OCI-LY1 (cell line): ENCODE results near the gene TPST2.

ENCODE experiments used
- H2AFZ ChIP-seq: fragments of 200-600 bp; sonication (generic), shearing (Covaris generic); 2 replicates; pipeline ENCODE4 v1.6.0; 2014; ENCODE audit warnings: antibody characterized with exemption, mild to moderate bottlenecking, low read length
- H3F3A ChIP-seq: fragments of 200-600 bp; sonication (generic), shearing (Covaris generic); 2 replicates; pipeline ENCODE4 v1.6.0; 2014; ENCODE audit warnings: mild to moderate bottlenecking, antibody characterized with exemption, low read length, moderate library complexity; ENCODE audit not compliant: insufficient read depth
- H3K27ac ChIP-seq: fragments of 200-600 bp; sonication (generic); 2 replicates; pipeline ENCODE4 v1.5.1; 2014; ENCODE audit warnings: low read length, mixed run types, mild to moderate bottlenecking, low read depth; ENCODE audit not compliant: poor library complexity, severe bottlenecking
- H3K27me3 ChIP-seq: fragments of 200-600 bp; sonication (generic); 2 replicates; pipeline ENCODE4 v1.6.0; 2014; ENCODE audit warnings: antibody characterized with exemption, mild to moderate bottlenecking, low read length, moderate library complexity; ENCODE audit not compliant: insufficient read depth
- H3K36me3 ChIP-seq: fragments of 200-600 bp; sonication (generic); 2 replicates; pipeline ENCODE4 v1.6.1; 2014; ENCODE audit warnings: mild to moderate bottlenecking, antibody characterized with exemption, low read length, moderate library complexity, mixed read lengths; ENCODE audit not compliant: insufficient read depth
- H3K4me1 ChIP-seq: fragments of 200-600 bp; sonication (generic); 2 replicates; pipeline ENCODE4 v1.5.1; 2014; ENCODE audit warnings: mild to moderate bottlenecking, low read length, moderate library complexity; ENCODE audit not compliant: insufficient read depth, severe bottlenecking
- H3K4me2 ChIP-seq: fragments of 200-600 bp; sonication (generic), shearing (Covaris generic); 2 replicates; pipeline ENCODE4 v1.6.1; 2014; ENCODE audit warnings: low read length
- H3K4me3 ChIP-seq: fragments of 200-600 bp; sonication (generic); 2 replicates; pipeline ENCODE4 v1.5.1; 2014; ENCODE audit warnings: low read length, low read depth, mild to moderate bottlenecking, mixed read lengths; ENCODE audit not compliant: poor library complexity, severe bottlenecking
- H3K79me2 ChIP-seq: fragments of 200-600 bp; shearing (Covaris generic); 2 replicates; pipeline ENCODE4 v1.6.1; 2016; ENCODE audit warnings: mixed run types, low read length, mixed read lengths; ENCODE audit not compliant: insufficient read depth
- H3K9ac ChIP-seq: fragments of 200-600 bp; sonication (generic), shearing (Covaris generic); 2 replicates; pipeline ENCODE4 v1.6.1; 2014; ENCODE audit warnings: mild to moderate bottlenecking, low read length, mixed read lengths
- H3K9me2 ChIP-seq: fragments of 200-600 bp; sonication (generic), shearing (Covaris generic); 2 replicates; pipeline ENCODE4 v1.6.1; 2014; ENCODE audit warnings: low read depth, mild to moderate bottlenecking, low read length, mixed read lengths
- H3K9me3 ChIP-seq: fragments of 200-600 bp; shearing (Covaris generic); 2 replicates; pipeline ENCODE4 v1.6.1; 2014; ENCODE audit warnings: low read length, mixed read lengths
- H4K20me1 ChIP-seq: fragments of 200-600 bp; sonication (generic), shearing (Covaris generic); 2 replicates; pipeline ENCODE4 v1.6.0; 2016; ENCODE audit warnings: mild to moderate bottlenecking, low read length; ENCODE audit not compliant: insufficient read depth
- EZH2 ChIP-seq: fragments of 200-600 bp; sonication (generic), shearing (Covaris generic); IDR thresholded peaks from 2 replicates; pipeline ENCODE4 v1.8.0; 2017; ENCODE audit warnings: borderline replicate concordance, mixed run types, mild to moderate bottlenecking, antibody characterized with exemption, low read length, moderate library complexity, mixed read lengths
- TF ChIP-seq, protein P1 (sequence below): fragments of 200-600 bp; sonication (generic), shearing (Covaris generic); IDR thresholded peaks from 2 replicates; pipeline ENCODE4 v1.5.1; 2017; ENCODE audit warnings: mild to moderate bottlenecking, antibody characterized with exemption, low read length, moderate library complexity, mixed read lengths

The TPST2 gene

DNA sequence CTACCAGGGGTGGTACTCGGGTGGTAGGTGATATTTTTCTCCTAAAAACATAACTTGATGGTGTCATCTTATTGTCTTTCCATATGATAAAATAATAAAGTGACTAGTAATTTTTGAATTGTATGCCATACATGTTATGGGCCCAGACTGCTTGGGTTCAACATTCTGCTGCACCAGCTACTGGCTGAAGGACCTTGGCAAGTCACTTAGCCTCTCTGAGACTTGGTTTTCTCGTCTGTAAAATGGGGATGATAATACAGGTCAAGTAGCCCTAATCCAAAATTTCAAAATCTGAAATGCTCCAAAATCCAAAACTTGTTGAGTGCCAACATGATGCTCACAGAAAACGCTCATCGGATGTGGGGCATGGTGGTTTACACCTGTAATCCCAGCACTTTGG, 42.1 kb downstream of the TPST2 start:
- Histone ChIP-seq H3K36me3 (peaks cover 19% of the 10 kb centered on the region), H3K79me2 (peaks cover 4% of the 10 kb centered on the region), H3K27ac (peak overlapping the region; percentile 14), H3K9ac (no peak overlapping the region), H3K9me2 (no peaks in the 10 kb centered on the region), H3K4me3 (no peak overlapping the region), H3K9me3 (no peaks in the 10 kb centered on the region), H3K4me2 (no peak overlapping the region), H3F3A (no peaks in the 10 kb centered on the region), H2AFZ (no peak overlapping the region), H4K20me1 (no peaks in the 10 kb centered on the region), H3K27me3 (no peaks in the 10 kb centered on the region), H3K4me1 (peaks cover 77% of the 10 kb centered on the region)
- TF ChIP-seq EZH2, result no peak
- TF ChIP-seq, protein P1, sequence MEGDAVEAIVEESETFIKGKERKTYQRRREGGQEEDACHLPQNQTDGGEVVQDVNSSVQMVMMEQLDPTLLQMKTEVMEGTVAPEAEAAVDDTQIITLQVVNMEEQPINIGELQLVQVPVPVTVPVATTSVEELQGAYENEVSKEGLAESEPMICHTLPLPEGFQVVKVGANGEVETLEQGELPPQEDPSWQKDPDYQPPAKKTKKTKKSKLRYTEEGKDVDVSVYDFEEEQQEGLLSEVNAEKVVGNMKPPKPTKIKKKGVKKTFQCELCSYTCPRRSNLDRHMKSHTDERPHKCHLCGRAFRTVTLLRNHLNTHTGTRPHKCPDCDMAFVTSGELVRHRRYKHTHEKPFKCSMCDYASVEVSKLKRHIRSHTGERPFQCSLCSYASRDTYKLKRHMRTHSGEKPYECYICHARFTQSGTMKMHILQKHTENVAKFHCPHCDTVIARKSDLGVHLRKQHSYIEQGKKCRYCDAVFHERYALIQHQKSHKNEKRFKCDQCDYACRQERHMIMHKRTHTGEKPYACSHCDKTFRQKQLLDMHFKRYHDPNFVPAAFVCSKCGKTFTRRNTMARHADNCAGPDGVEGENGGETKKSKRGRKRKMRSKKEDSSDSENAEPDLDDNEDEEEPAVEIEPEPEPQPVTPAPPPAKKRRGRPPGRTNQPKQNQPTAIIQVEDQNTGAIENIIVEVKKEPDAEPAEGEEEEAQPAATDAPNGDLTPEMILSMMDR, result no peak

GRCh38 chr22:26547426-26547825, 42.5 kb downstream of the TPST2 start:
- no peak overlapping the region for H3K4me2 ChIP-seq
- H3K9me2 ChIP-seq, result no peaks in the 10 kb centered on the region
- TF ChIP-seq, protein P1, result no peak
- no peak for TF ChIP-seq EZH2
- H3K27me3 ChIP-seq, result no peaks in the 10 kb centered on the region
- no peaks in the 10 kb centered on the region for H3K9me3 ChIP-seq
- no peak overlapping the region for H3K4me3 ChIP-seq
- H4K20me1 ChIP-seq, result no peaks in the 10 kb centered on the region
- no peak overlapping the region for H3K9ac ChIP-seq
- H3F3A ChIP-seq, result no peaks in the 10 kb centered on the region
- H3K27ac ChIP-seq, result peak overlapping the region; percentile 14
- H2AFZ ChIP-seq, result no peak overlapping the region
- peaks cover 22% of the 10 kb centered on the region for H3K36me3 ChIP-seq
- H3K4me1 ChIP-seq, result peaks cover 77% of the 10 kb centered on the region
- peaks cover 3% of the 10 kb centered on the region for H3K79me2 ChIP-seq

GRCh38 chr22:26546282-26546681, 43.6 kb downstream of the TPST2 start:
- TF ChIP-seq, protein P1, result no peak
- no peak for TF ChIP-seq EZH2
- peak overlapping the region; percentile 14 for H3K27ac ChIP-seq
- no peak overlapping the region for H3K4me2 ChIP-seq
- H2AFZ ChIP-seq, result no peak overlapping the region
- H3K9me3 ChIP-seq, result no peaks in the 10 kb centered on the region
- H3K9me2 ChIP-seq, result no peaks in the 10 kb centered on the region
- H3K36me3 ChIP-seq, result peaks cover 31% of the 10 kb centered on the region
- H3K27me3 ChIP-seq, result no peaks in the 10 kb centered on the region
- no peaks in the 10 kb centered on the region for H4K20me1 ChIP-seq
- H3K9ac ChIP-seq, result no peak overlapping the region
- no peaks in the 10 kb centered on the region for H3K79me2 ChIP-seq
- no peak overlapping the region for H3K4me3 ChIP-seq
- H3K4me1 ChIP-seq, result peaks cover 69% of the 10 kb centered on the region
- no peaks in the 10 kb centered on the region for H3F3A ChIP-seq
